Ammon's horn (tissue), 1 donor: ENCODE measurements around the gene SKIL.

ENCODE experiments used
- DNase-seq: peaks from one replicate; pipeline ENCODE4 v3.0.0-alpha.2; 2016; ENCODE audit warnings: low spot score

SKIL gene

DNA sequence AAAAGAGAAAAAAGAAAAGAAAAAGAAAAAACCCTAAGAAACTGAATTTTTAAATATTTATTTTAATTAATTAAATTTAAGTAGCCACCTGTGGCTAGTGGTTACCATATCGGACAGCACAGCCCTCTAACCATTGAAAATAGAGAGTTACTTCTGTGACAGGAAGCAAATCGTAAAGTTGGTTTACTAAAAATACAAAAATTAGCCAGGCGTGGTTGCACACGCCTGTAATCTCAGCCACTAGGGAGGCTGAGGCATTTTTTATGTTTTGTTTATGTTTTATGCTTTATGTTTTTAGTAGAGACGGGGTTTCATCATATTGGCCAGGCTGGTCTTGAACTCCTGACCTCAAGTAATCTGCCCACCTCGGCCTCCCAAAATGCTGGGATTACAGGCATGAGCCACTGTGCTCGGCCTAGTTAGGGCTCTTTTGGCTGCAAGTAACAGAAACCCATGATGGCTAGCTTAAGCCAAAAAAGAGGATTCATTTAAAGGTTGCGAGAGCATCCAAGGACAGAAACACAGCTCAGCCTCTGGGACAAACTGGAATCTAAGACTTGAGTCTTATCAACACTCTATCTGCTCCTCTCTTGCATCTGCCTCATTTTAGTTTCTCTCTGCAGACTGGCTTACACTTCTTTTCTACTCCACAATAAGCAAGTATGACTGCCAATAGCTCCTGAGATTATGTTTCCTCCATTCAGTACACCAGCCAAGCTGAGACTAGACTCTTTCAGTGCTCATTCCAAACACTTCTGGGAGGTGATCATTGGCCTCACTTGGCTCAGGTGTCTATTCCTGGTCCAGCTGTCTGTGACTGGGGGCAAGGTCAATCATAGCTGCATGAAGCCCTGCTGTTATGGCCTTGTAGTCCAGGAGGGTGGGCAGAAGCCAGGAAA lies 6.8 kb upstream of the SKIL start:
- no peak for DNase-seq

DNA sequence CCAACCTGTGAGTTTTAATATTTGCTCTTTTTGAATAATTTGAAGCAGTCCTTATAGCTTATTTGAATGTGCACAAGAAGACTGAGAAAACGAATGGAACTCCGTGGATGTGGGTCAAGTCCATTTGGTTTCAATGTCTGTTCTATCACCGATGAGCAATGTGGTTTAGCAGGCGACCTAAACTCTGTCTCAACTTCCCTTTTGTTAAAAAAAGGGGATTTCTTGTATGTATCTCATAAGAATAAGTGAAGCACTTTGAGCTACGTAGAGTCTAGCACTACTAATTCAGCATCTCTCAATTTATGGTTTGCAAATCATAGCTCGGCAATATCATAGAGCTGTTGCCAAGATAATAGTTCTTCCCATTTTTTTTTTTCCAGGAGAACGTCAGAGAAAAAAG lies 4.6 kb upstream of the SKIL start:
- DNase-seq = no peak

DNA sequence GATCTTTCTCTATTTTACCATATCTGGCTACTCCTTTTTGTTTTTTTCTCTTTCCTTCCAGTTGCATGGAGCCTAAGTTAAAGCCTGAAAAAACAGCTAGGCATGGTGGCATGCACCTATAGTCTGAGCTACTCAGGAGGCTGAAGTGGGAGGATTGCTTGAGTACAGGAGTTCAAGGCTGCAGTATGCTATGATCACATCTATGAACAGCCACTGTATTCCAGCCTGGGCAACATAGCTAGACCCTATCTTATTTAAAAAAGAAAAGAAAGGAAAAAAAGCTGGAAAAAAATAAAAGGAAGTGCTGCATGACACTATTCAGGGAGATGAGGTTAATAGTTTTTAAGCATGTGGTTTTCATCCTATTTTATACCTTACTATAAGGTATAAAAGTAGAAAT lies 4.0 kb upstream of the SKIL start:
- no peak for DNase-seq

DNA sequence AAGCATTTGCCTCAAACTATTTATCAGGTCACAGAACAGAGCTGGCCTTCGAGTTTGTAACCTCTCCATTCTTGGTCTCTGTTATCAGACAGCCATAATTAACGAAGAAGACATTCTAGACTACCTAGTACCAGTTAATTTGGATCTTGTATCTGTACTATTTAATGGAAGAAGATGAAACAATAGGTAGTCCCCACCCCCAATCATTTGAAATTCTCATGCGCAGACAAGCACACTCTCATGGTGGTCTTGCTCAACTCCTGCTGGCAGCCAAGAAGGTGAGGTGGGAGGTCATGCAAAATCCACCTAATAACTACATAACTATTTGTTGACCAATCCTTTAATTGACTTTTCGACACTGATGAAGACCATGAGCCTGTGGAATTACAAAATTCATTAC lies 2.8 kb upstream of the SKIL start:
- no peak for DNase-seq

DNA sequence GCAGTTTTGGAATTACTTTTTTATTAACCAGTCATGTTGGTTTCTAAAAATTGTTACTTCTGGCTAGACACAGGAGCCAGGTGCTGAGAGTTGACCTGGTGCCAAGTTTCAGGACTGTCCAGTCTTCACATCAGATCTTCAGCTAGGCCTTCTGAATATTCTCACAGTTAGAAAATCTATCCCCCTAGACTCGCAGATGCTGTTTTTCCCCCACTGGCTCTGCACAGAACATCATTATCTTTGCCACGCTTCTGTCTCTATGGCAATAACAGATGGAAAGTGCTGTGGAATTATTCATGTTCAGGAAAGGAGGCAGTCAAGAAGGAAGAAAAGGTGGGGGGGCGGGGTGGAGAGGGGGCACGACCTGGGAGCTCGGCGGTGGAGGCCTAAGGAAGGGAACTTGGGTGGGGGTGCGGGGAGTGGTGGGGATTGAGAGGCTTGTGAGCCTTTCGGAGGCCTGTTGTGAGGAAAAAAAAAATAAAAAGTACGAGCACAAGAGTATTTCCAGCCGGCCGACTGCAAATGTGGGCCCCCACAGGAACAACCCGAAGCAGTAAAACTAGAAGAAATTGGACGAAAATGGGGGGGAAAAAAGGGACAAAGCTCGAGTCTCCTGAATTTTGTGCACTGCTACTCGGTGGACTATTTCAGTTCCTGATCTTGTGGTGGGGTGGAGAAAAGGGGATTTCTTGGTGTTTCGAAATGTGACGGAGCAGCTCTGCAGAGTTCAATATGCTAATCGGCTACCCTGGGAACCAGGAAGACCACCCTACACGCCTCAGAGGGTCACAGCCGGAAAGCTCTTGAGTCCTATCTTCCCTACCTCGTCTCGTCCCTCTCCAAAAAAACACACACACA lies 1.5 kb upstream of the SKIL start:
- DNase-seq = peak; percentile 58

DNA sequence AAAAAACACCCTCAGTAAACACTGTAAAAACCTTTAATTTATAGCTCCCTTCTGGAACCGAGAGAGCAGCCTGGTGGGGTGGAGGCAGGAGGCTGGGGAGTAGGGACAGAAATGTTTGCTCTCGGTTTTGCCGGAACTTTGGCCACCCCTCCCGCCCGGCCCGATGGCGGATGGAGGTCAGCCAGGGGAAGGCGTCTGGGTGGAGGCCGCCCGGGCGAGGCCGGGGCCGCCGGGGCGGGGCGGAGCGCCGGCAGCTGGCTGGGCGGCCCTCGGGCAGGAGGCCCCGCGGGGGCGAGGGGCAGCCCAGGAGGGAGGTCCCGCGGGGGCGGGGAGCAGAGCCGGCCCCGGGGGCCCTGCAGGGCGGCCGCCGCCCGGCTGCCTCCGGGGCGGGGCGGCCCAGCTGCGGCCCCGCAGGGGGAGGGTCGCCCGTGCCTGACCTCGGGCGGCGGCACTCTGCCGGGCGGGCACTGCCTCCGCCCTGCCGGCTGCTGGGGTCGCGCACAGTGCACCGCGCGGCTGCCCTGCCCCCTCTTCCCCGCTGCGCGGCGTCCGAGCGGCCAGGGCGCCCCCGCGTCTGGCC lies 829 bp upstream of the SKIL start:
- DNase-seq = peak; percentile 61

DNA sequence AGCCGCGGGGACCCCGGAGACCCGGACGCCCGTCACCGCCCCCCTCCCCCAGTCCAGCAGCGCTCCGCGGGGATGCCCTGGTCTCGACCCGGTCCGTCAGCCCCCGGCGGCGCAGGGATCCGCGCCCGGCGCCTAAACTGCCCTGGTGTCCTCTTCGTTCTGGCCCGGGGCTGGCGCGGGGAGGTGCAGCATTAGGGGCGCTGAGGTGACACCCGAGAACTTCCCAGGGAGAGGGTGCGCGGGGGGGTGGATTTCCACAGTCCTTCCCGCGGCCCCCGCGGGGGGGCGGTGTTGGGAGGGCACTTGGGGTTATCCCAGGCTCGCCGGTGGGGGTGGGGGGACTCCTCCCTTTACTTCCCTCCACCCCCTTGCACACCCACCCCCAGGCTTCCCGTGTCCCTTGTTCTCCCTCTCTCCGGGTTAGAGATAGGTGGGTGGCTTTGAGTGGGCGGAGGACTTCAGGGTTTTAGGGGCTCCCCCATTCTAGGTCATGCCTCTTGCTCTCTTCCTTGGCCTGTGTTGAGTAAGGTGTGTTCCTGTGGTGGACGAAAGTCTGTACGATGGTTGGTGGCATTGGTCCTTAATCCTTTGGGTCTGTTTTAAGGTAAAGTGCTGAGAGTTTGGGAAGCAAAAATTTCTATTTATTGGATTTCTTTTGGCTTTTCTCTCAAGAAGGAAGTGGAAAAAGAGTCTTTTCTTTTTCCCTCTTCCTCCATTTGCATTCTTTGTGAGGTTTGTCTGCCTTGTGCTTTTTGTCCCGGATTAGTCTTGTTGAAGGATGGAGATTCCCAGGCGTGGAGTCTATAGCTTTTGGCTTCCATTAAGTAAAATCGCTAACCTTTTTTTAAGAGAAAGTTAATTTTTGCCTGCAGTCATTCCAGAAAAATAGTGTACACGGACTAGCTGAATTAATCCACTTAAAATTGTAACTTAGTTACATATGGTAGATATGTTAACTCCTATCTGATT lies 811 bp downstream of the SKIL start:
- DNase-seq = peak; percentile 59

DNA sequence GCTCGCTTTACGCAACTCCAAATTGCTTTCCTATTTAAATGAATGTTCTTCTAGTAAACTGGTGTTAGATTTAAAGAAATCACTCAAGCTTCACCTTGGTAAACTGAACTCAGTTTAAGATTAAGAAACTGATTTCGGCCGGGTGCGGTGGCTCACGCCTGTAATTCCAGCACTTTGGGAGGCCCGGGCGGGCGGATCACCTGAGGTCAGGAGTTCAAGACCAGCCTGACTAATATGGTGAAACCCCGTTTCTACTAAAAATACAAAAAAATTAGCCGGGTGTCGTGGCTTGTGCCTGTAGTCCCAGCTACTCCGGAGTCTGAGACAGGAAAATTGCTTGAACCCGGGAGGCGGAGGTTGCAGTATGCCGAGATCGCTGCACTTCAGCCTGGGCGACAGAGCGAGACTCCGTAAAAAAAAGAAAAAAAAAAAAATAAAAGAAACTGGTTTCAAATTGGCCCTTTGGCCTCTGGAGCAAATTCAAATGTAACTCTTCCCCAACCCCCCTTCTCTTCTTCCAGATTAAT lies 1.7 kb downstream of the SKIL start:
- no peak for DNase-seq

DNA sequence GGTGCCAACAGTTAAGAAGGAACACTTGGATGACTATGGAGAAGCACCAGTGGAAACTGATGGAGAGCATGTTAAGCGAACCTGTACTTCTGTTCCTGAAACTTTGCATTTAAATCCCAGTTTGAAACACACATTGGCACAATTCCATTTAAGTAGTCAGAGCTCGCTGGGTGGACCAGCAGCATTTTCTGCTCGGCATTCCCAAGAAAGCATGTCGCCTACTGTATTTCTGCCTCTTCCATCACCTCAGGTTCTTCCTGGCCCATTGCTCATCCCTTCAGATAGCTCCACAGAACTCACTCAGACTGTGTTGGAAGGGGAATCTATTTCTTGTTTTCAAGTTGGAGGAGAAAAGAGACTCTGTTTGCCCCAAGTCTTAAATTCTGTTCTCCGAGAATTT lies 3.0 kb downstream of the SKIL start:
- DNase-seq = no peak

DNA sequence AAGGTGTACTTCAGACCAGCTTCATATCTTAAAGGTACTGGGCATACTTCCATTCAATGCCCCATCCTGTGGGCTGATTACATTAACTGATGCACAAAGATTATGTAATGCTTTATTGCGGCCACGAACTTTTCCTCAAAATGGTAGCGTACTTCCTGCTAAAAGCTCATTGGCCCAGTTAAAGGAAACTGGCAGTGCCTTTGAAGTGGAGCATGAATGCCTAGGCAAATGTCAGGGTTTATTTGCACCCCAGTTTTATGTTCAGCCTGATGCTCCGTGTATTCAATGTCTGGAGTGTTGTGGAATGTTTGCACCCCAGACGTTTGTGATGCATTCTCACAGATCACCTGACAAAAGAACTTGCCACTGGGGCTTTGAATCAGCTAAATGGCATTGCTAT lies 3.4 kb downstream of the SKIL start:
- DNase-seq = no peak

DNA sequence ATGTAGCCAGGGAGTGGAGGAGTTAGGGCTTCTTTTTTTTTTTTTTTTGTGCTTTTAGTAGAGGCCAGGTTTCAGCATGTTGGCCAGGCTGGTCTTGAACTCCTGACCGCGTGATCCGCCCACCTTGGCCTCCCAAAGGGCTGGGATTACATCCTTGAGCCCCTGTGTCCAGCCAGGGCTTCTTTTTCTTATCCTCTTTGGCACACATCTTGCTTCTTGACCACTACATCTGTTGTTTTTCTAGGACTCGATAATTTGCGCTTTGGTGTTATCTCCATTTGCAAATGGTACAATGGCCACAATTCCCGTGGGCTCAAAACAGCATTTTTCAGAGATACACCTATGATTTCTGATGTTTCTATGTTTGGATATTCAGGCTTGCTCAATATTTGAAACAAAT lies 4.2 kb downstream of the SKIL start:
- no peak for DNase-seq

DNA sequence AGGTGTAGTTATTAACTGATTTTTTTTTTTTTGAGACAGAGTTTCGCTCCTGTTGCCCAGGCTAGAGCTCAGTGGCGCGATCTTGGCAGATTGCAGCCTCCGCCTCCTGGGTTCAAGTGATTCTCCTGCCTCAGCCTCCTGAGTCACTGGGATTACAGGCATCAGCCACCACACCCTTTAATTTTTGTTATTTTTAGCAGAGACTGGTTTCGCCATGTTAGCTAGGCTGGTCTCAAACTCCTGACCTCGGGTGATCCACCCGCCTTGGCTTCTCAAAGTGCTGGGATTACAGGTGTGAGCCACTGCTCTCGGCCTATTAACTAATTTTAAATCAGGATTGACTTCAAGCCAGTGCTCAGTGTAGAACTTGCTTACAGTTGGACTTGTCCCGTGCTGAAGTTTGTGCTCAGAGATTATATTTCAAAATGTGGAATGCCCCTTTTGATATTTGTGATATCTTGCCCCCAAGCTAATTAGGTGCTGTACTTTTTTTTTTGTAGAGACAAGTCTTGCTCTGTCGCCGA lies 6.0 kb downstream of the SKIL start:
- no peak for DNase-seq

DNA sequence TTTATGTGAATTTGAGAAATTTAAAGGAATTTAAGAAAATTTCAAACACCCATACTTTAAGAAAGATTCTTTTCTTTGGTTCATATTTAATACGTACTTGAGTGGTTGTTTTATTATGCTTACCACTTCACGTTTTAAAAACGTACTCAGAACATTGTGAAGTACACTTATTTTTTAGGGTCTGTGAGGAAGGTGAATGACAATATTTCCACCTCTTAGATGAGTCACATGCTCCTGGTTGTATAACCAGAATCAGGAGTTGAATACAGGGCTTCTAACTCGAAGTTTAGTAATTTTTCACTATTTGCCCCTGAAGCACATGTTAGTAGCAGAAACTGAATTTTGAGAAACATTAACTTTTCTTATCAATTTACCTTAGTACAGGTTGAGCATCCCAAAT lies 7.5 kb downstream of the SKIL start:
- DNase-seq = no peak

DNA sequence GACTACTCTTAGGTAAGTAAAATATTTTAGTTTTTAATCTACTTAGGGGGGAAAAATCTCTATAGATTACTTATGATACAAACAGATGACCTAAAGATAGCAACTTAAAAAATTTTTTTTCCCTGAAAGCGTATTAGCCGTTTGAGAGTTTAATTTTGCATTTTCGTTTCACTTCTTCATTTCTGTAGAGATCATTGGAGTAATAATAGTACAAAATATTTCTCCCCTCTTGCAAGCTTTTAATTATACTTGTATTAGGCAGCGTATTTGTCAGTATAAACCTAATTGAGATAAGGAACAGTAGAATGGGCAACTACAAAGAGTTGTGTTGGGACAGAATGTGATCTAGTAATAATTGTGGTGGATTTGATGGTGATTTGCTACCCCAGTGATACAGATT lies 10.3 kb downstream of the SKIL start:
- DNase-seq = no peak

DNA sequence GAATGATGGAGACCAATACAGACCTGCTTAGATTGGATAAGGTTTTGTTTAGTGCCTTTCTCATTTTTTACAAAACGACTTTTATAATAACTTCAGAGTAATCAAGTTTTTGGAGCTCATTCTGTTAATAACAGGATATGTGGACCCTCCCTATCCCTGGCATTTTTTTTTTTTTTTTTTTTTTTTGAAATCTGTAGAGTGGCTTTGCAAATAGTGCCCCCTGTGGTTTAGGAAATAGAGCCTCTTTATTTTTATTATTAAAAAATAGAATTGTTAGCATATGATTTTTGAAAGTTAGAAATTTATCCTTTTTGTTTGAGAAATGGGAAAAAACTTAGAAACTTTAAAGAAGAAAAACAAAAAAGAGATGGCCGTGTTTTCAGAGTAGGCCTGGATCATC lies 11.4 kb downstream of the SKIL start:
- DNase-seq = no peak

DNA sequence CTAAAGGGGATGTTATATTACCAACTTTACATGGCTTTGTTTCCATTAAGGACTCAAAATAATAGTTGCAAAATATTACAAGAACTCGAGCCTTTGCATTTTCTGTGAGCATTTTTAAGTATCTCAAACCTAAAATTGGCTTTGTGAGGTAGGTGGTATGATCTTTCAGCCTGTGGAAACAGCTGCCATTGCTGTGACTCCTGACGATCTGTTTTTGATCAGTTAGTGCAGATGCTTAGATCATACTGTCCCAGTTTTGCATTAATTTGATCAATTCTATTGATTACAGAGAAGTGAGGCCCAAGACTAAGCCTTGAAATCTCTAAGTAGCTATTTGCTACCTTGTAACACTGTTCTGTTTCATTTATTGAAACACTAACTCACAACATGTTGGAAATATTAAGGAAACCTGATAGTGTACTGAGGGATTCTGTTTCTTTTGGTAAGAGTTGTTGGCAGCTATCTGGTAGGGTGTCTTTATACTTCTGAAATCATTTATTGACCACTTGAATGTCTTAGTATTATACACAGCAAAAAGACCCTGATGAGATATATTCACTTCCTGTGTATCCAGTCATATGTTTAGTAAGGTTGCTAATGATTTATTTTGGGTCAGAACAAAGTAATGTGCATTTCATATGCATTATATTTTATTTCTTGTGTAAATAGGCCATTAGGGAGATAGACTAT lies 14.8 kb downstream of the SKIL start:
- no peak for DNase-seq

DNA sequence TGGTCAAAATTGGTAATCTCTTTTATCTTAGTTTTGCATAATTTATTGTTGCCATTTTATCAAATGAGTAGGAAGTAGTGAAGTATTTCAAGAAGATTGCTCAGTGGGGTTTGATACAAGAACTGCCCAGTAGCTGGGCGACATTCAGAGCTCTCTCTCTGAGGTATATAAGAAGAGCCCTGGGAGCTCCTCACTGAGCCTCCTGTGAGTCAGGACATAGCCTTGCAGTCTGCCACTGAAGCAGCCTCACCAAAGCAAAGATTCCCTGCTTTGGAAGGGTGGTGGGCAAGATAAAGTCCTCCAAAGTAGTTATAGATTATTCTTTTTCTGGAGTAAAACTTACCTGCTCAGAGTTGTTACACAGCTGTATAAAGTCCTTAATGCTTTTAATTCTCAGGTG lies 26.1 kb downstream of the SKIL start:
- DNase-seq = no peak

DNA sequence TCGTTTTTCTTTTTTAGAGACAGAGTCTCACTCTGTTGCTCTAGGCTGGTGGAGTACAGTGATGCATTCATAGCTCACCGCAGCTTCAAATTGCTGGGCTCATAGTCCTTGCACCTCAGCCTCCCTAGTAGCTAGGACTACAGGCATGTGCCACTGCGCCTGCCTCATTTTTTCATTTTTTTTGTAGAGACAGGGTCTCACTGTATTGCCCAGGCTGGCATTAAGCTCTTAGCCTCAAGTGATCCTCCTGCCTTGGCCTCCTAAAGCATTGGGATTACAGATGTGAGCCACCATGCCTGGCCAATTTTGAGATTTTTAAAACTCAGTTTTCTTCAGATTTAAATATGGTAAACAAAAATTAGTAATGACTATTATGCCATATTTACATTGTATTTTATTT lies 29.0 kb downstream of the SKIL start:
- DNase-seq = no peak

DNA sequence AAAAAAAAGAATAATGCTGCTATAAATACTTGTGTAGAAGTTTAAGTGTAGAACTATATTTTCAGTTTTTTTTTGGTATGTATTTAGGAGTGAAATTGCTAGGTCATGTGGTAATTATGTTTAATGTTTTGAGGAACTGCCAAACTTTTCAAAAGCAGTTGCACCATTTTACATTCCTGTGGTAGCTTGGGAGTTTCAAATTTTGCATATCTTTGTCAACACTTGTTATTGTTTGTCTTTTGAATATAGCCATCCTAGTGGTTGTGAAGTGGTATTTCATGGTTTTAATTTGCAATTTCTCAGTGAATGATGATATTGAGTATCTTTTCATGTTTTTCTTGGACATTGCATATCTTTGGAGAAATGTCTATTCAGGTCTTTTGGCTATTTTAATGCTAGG lies 30.4 kb downstream of the SKIL start:
- no peak for DNase-seq

DNA sequence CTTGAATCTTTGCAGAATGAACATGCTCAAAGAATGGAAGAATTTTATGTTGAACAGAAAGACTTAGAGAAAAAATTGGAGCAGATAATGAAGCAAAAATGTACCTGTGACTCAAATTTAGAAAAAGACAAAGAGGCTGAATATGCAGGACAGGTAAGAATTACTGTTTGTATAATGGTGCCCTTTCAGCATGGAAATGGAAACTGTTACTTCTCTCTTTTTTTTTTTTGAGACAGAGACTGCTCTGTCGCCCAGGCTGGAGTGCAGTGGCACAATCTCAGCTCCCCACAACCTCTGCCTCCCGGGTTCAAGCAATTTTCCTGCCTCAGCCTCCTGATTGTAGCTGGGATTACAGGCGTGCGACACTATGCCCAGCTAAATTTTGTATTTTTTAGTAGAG lies 33.6 kb downstream of the SKIL start:
- no peak for DNase-seq

DNA sequence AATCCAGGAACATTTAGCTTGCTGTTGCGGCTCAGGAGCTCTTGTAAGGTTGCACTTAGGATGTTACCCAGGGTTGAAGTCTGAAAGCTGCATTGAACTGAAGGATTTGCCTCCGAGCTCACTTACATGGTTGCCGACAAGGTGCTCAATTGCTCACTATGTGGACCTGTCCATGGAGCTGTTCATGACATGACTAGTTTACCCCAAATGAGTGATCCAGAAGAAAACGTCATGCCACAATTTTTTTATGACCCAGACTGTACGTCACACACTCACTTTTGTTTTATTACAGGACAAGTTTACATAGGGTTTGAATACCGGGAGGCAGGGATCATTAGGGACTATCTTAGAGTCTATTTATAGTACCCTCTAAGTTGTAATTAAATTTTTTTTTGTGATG lies 40.2 kb downstream of the SKIL start:
- no peak for DNase-seq
